Left lung (tissue), 10 donors: Measurements from ENCODE around the gene PLD4. TPM values are rescaled to one million over a fixed set of nuclear protein-coding genes. Genes with fewer than 3 reads are reported as not detected.
A peak's percentile ranks its signal among the peaks of the same experiment; 100 is the strongest.

Experiments used
- ATAC-seq: fragments of 200-7000 bp; cut with Tn5 transposase; one replicate; pipeline ENCODE4 v1.9.1; 2020; ENCODE audit warnings: moderate library complexity
- DNase-seq, 4 donors: peaks; one replicate each; pipeline ENCODE4 v3.0.0-alpha.2; 2013 to 2020
- H3K27ac ChIP-seq, 2 donors: fragments of 200-600 bp; sonication (generic) in 1 of 2; one replicate each; pipeline versions ENCODE4 v1.5.0 to v1.8.0; 2020 to 2021
- H3K27me3 ChIP-seq, 2 donors: fragments of 200-600 bp; sonication (generic) in 1 of 2; one replicate each; pipeline versions ENCODE4 v1.5.0 to v1.8.0; 2020 to 2021
- H3K36me3 ChIP-seq, 2 donors: fragments of 200-600 bp; sonication (generic) in 1 of 2; one replicate each; pipeline versions ENCODE4 v1.5.0 to v1.8.0; 2020 to 2021
- H3K4me1 ChIP-seq, 2 donors: fragments of 200-600 bp; one replicate each; pipeline ENCODE4 v1.8.0; 2021
- H3K4me3 ChIP-seq, 2 donors: fragments of 200-600 bp; sonication (generic) in 1 of 2; one replicate each; pipeline versions ENCODE4 v1.5.0 to v1.8.0; 2020 to 2021; ENCODE audit warnings: mild to moderate bottlenecking in 1 of 2
- H3K9me3 ChIP-seq, 2 donors: fragments of 200-600 bp; sonication (generic) in 1 of 2; one replicate each; pipeline versions ENCODE4 v1.5.0 to v1.8.0; 2020 to 2021
- intact Hi-C, 2 donors: fragments of 100-400 bp; cut with DNase I; formaldehyde crosslinking; loops; one replicate each; pipeline versions ENCODE4 v1.11.2 to v1.14.2; 2022
- polyA plus RNA-seq, 6 donors: library from polyadenylated mRNA; unstranded; fragments of 120-200 nt; gene quantifications; one replicate each; pipeline ENCODE4 v1.2.1, GENCODE V29; 2013; ENCODE audit not compliant: insufficient read length in 6 of 6
- total RNA-seq, 2 donors: library from RNA; stranded (reverse); fragmentation: NEBNext Ultra II Directional; extraction: Animal tissue kit (Norgen Biotek cat#: 25700); gene quantifications; one replicate each; pipeline ENCODE4 v1.2.1, GENCODE V29; 2021
- TF ChIP-seq, protein P1 (sequence below), 2 donors: fragments of 200-600 bp; sonication (generic) in 1 of 2; IDR thresholded peaks; one replicate each; pipeline versions ENCODE4 v1.5.0 to v1.8.0; 2021; ENCODE audit warnings: antibody characterized with exemption in 2 of 2
- donor health status: DM: no; HTN: yes; CAD: no.
- donor health status: DM: no; HTN: no; CAD: no.

Gene PLD4
- total and polyA plus RNA-seq, 8 donors: 0.76 to 8.0 (median 4.7) TPM

DNA sequence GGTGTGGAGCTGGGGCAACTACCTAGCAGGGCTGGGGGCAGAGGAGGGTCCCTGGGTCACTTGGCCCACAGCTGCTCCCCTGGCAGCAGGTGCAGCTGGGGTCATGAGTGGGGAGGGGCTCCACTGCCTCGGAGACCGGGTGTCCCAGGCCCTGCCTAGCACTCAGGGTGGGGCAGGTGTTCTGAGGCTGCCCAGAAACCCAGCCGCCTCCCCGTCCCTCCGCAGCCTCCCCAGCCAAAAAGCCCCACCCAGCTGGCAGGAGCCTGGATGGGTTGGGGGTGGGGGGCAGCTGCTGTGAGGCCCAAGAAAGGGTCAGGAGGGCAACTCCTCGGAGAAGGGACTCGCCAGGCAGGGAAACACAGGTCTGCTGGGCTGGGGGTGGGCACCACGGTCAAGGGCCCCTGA is 42.3 kb downstream of the PLD4 start:
- Histone ChIP-seq H3K36me3 (no peaks in the 10 kb centered on the region), H3K9me3 (no peaks in the 10 kb centered on the region), H3K27ac (peak overlapping the region; percentile 76 to 79), H3K4me1 (peaks cover 35 to 50% of the 10 kb centered on the region in 2 donors), H3K27me3 (peaks cover 0 to 24% of the 10 kb centered on the region in 2 donors), H3K4me3 (peak overlapping the region in 1 of 2 donors; percentile 29)
- DNase-seq (peak in 1 of 4 donors; percentile 80), ATAC-seq (peak; percentile 31)
- intact Hi-C loops: no loop called here
- TF ChIP-seq, protein P1, sequence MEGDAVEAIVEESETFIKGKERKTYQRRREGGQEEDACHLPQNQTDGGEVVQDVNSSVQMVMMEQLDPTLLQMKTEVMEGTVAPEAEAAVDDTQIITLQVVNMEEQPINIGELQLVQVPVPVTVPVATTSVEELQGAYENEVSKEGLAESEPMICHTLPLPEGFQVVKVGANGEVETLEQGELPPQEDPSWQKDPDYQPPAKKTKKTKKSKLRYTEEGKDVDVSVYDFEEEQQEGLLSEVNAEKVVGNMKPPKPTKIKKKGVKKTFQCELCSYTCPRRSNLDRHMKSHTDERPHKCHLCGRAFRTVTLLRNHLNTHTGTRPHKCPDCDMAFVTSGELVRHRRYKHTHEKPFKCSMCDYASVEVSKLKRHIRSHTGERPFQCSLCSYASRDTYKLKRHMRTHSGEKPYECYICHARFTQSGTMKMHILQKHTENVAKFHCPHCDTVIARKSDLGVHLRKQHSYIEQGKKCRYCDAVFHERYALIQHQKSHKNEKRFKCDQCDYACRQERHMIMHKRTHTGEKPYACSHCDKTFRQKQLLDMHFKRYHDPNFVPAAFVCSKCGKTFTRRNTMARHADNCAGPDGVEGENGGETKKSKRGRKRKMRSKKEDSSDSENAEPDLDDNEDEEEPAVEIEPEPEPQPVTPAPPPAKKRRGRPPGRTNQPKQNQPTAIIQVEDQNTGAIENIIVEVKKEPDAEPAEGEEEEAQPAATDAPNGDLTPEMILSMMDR (IDR thresholded peaks at IDR 0.05): no peak

DNA sequence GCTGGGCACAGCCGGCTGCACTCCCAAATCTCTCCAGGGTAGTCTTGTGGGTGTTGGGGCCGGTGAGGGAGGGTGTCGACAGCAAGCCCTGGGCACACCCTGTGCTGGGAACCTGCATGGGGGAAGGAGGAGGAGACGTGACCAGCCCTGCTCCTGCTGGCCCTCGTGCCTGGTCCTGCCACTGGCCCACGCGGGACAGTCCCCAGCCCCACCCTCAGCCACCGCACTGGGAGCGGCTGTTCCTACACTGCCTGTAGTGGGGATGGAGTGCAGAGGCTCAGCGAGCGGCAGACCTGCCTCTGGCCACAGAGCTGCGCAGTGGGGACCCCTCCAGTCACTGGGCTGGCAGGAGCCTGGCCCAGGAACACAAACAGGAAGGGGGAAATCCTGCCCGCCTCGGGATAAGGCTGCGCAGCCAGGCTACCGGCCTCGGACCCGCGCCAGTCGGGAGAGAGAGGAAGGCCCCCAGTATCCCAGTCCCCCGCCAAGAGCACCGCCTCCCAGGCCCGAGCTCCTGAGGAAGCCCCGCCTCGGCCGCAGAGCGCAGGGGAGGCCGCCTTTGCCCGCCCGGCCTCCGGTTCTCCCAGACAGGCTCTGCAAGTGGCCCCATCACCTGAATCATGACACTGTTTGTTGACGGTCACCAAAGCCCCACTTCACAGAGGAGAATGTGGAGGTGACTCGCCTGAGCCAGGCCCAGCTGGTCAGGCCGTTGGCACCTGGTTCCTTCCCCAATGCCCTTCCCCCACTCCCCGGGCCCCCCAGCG is 42.9 kb downstream of the PLD4 start:
- peak overlapping the region; percentile 76 to 79 for H3K27ac ChIP-seq
- H3K4me3 ChIP-seq: peak overlapping the region; percentile 3 to 29
- no peaks in the 10 kb centered on the region for H3K36me3 ChIP-seq
- peak; percentile 65 for ATAC-seq
- intact Hi-C loops: no loop called here
- TF ChIP-seq, protein P1 (IDR thresholded peaks at IDR 0.05): no peak
- peaks cover 40 to 55% of the 10 kb centered on the region in 2 donors for H3K4me1 ChIP-seq
- peaks cover 0 to 24% of the 10 kb centered on the region in 2 donors for H3K27me3 ChIP-seq
- DNase-seq: peak in 3 of 4 donors; percentile 58 to 89 (median 76)
- no peaks in the 10 kb centered on the region for H3K9me3 ChIP-seq

DNA sequence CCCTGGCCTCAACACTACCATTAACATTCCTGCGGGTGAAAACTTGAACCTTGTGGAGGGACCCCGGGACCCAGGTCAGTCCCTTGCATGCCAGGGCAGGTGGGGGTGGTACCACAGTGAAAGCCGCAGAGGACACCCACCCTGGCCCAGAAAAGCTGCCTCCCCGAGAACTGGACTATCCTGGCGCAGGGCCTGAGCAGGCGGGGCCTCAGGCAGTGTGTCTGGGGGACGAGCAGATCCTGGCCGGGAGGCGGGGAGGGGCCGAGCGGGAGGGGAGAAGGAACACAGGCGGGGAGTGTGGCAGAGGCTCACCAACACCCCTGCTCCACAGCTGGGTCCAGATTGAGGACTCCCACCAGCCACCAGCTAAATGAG is 43.5 kb downstream of the PLD4 start:
- peak overlapping the region; percentile 76 to 79 for H3K27ac ChIP-seq
- intact Hi-C loops: no loop called here

DNA sequence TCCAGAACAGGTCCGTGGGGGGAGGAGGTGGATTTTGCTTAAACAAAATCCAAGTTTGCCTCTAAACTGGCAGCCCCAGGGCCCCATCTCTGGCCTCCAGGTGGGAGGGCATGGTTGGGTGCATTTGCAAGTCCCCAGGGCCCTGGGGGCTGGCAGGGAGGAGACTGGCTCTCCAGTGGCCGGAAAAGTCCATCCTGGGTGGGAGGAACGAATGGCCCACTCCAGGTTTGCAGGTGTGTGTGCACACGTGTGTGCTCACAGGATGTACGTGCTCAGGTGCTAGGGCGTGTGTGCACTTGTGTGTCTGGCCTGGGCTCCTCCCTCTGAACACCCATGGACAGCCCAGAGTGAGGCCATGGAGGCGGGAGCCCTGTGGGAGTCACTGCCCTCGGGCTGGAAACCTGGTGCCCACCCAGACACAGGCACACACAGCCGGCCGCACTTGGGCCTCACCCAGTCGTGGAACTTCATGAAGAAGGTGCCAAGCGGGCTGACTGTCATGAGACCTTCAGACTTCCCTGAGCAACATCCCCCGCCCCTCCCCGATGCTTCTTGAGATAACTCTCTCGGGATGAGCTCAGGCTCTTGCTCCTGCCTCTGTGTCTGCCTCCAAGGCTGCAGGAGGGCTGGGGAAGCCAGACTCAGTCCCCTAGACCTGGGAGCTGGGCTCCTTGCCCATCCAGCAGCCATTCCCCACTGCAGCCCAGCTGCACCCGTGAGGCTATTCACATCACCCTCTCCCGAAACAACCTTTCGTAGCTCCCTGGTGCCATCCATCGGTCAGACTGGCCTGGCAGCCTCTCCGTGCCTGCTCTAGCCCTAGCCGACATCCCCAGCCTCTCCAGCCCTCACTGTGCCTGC is 44.1 kb downstream of the PLD4 start:
- H3K4me1 ChIP-seq: peaks cover 52 to 67% of the 10 kb centered on the region in 2 donors
- intact Hi-C loops: no loop called here
- H3K27ac ChIP-seq: peak overlapping the region; percentile 76 to 79
- H3K27me3 ChIP-seq: peaks cover 0 to 24% of the 10 kb centered on the region in 2 donors
- DNase-seq (peak in 1 of 4 donors; percentile 71), ATAC-seq (no peak)
- TF ChIP-seq, protein P1 (IDR thresholded peaks at IDR 0.05): no peak
- peak overlapping the region in 1 of 2 donors; percentile 29 for H3K4me3 ChIP-seq
- H3K36me3 ChIP-seq: no peaks in the 10 kb centered on the region
- no peaks in the 10 kb centered on the region for H3K9me3 ChIP-seq

More for the DNA sequence above, 43.5 kb downstream of the PLD4 start:
- Histone ChIP-seq H3K9me3 (no peaks in the 10 kb centered on the region), H3K36me3 (no peaks in the 10 kb centered on the region), H3K27me3 (peaks cover 0 to 24% of the 10 kb centered on the region in 2 donors), H3K4me3 (peak overlapping the region; percentile 3 to 29), H3K4me1 (peaks cover 46 to 61% of the 10 kb centered on the region in 2 donors)
- peak; percentile 38 for ATAC-seq
- peak; percentile 61 to 91 (median 80) for DNase-seq
- TF ChIP-seq, protein P1 (IDR thresholded peaks at IDR 0.05): no peak
